Astrocyte (in vitro differentiated cells and primary cell): ENCODE results near the gene CISD1. TPM values are rescaled to one million over a fixed set of nuclear protein-coding genes. Genes with fewer than 3 reads are reported as not detected.
"Not testable (repeated sequence)": the region's sequence is repeated elsewhere in the genome, so short reads cannot be mapped to it uniquely, and the experiment has no call there.

Experiments used
- DNase-seq: peaks from one replicate; pipeline ENCODE4 v3.0.0-alpha.2; 2010; ENCODE audit warnings: low read depth
- FAIRE-seq: peaks from 2 replicates; lab custom pipeline; 2011; peaks lifted over from hg19 to GRCh38; lab: Jason Lieb, UNC
- H2AFZ ChIP-seq: 2 replicates; pipeline ENCODE4 v1.6.0; 2012; ENCODE audit warnings: low read depth, low read length, inconsistent platforms
- H3K27ac ChIP-seq: 2 replicates; pipeline ENCODE4 v1.5.1; 2011; ENCODE audit warnings: low read depth, low read length, inconsistent platforms
- H3K27me3 ChIP-seq: 2 replicates; pipeline ENCODE4 v1.6.0; 2011; ENCODE audit warnings: low read length, inconsistent platforms; ENCODE audit not compliant: insufficient read depth
- H3K36me3 ChIP-seq: 2 replicates; pipeline ENCODE4 v1.5.1; 2011; ENCODE audit warnings: low read length, inconsistent platforms; ENCODE audit not compliant: insufficient read depth
- H3K4me1 ChIP-seq: 2 replicates; pipeline ENCODE4 v1.5.1; 2011; ENCODE audit warnings: low read length, inconsistent platforms; ENCODE audit not compliant: insufficient read depth
- H3K4me2 ChIP-seq: 2 replicates; pipeline ENCODE4 v1.6.0; 2012; ENCODE audit warnings: low read length, inconsistent platforms
- H3K4me3 ChIP-seq: 2 replicates; pipeline ENCODE4 v1.5.1; 2011; ENCODE audit warnings: low read depth, mild to moderate bottlenecking, low read length, inconsistent platforms; ENCODE audit not compliant: insufficient read depth
- H3K79me2 ChIP-seq: 2 replicates; pipeline ENCODE4 v1.6.0; 2012; ENCODE audit warnings: mild to moderate bottlenecking, low read length, inconsistent platforms; ENCODE audit not compliant: insufficient read depth
- H3K9ac ChIP-seq: 2 replicates; pipeline ENCODE4 v1.6.0; 2012; ENCODE audit warnings: mild to moderate bottlenecking, low read length, inconsistent platforms
- H3K9me3 ChIP-seq: 2 replicates; pipeline ENCODE4 v1.5.1; 2012; ENCODE audit warnings: low read depth, mild to moderate bottlenecking, low read length, inconsistent platforms; ENCODE audit not compliant: insufficient read depth
- H4K20me1 ChIP-seq: 2 replicates; pipeline ENCODE4 v1.6.0; 2012; ENCODE audit warnings: low read length, inconsistent platforms; ENCODE audit not compliant: insufficient read depth
- H3K27ac Mint-ChIP-seq: one replicate; pipeline ENCODE4 v1.8.0; 2021; ENCODE audit warnings: mild to moderate bottlenecking, mixed read lengths; ENCODE audit not compliant: unreplicated experiment
- H3K27me3 Mint-ChIP-seq: one replicate; pipeline ENCODE4 v1.8.0; 2021; ENCODE audit warnings: low read depth, mixed read lengths; ENCODE audit not compliant: unreplicated experiment
- H3K36me3 Mint-ChIP-seq: one replicate; pipeline ENCODE4 v1.8.0; 2021; ENCODE audit warnings: low read depth, mixed read lengths; ENCODE audit not compliant: unreplicated experiment
- H3K4me1 Mint-ChIP-seq: one replicate; pipeline ENCODE4 v1.8.0; 2021; ENCODE audit warnings: low read depth, mixed read lengths; ENCODE audit not compliant: unreplicated experiment
- H3K4me3 Mint-ChIP-seq: one replicate; pipeline ENCODE4 v1.8.0; 2021; ENCODE audit warnings: mild to moderate bottlenecking, moderate library complexity, mixed read lengths; ENCODE audit not compliant: unreplicated experiment
- H3K9me3 Mint-ChIP-seq: one replicate; pipeline ENCODE4 v1.8.0; 2021; ENCODE audit warnings: mild to moderate bottlenecking, mixed read lengths; ENCODE audit not compliant: unreplicated experiment
- CTCF ChIP-seq: IDR thresholded peaks from 2 replicates; pipeline ENCODE4 v1.5.1; 2011; ENCODE audit warnings: low read depth, mild to moderate bottlenecking, inconsistent platforms, low read length, moderate library complexity; ENCODE audit not compliant: insufficient read depth
- EZH2 ChIP-seq: IDR thresholded peaks from 2 replicates; pipeline ENCODE4 v1.6.1; 2012; ENCODE audit warnings: mild to moderate bottlenecking, low read length, inconsistent platforms; ENCODE audit not compliant: insufficient read depth
- total RNA-seq: library from RNA; stranded (reverse); gene quantifications from 2 replicates; pipeline ENCODE4 v1.2.1, GENCODE V29; 2021

Gene CISD1
- total RNA-seq, 1 donor from 2014 or later, result 36.3 TPM

DNA sequence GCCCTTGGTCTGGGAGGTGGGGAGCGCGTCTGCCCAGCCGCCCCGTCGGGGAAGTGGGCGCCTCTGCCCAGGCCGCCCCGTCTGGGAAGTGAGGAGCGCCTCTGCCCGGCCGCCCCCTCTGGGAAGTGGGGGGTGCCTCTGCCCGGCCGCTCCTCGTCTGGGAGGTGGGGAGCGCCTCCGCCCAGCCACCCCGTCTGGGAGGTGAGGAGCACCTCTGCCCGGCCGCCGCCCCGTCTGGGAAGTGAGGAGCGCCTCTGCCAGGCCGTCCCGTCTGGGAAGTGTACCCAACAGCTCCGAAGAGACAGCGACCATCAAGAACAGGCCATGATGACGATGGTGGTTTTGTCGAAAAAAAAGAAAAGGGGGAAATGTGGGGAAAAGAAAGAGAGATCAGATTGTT, 24.7 kb upstream of the CISD1 start:
- not testable (repeated sequence) for H3K27ac Mint-ChIP-seq, DNase-seq, H3K4me2 ChIP-seq, H3K4me3 Mint-ChIP-seq, H3K27me3 ChIP-seq, H3K27me3 Mint-ChIP-seq, H3K9me3 ChIP-seq, H3K9ac ChIP-seq, H3K27ac ChIP-seq, H4K20me1 ChIP-seq, H2AFZ ChIP-seq, H3K36me3 ChIP-seq, FAIRE-seq, H3K9me3 Mint-ChIP-seq, H3K4me3 ChIP-seq
- peaks cover 21% of the 10 kb centered on the region for H3K4me1 Mint-ChIP-seq
- H3K36me3 Mint-ChIP-seq, result peaks cover 12% of the 10 kb centered on the region
- Histone ChIP-seq H3K4me1 (peaks cover 23% of the 10 kb centered on the region), H3K79me2 (peaks cover 13% of the 10 kb centered on the region)

GRCh38 chr10:58244666-58245065, 24.3 kb upstream of the CISD1 start:
- not testable (repeated sequence) for H3K9me3 Mint-ChIP-seq, FAIRE-seq, H3K27me3 ChIP-seq, H3K9me3 ChIP-seq, H3K4me2 ChIP-seq, H3K36me3 ChIP-seq, DNase-seq, H3K4me3 ChIP-seq, H4K20me1 ChIP-seq, H3K27ac ChIP-seq, H3K79me2 ChIP-seq, H3K27me3 Mint-ChIP-seq, H3K9ac ChIP-seq, H3K27ac Mint-ChIP-seq, H2AFZ ChIP-seq, H3K4me3 Mint-ChIP-seq
- peaks cover 18% of the 10 kb centered on the region for H3K4me1 ChIP-seq
- Mint-ChIP-seq H3K4me1 (peaks cover 18% of the 10 kb centered on the region), H3K36me3 (peaks cover 12% of the 10 kb centered on the region)

- no peak for TF ChIP-seq EZH2
- TF ChIP-seq CTCF, result no peak
- no peaks in the 10 kb centered on the region for H3K9me3 ChIP-seq
- no peak for FAIRE-seq
Measured at GRCh38 chr10:58253184-58253583, 15.8 kb upstream of the CISD1 start.

More at GRCh38 chr10:58253184-58253583, 15.8 kb upstream of the CISD1 start:
- H3K4me1 ChIP-seq, result no peaks in the 10 kb centered on the region
- no peak for DNase-seq
- H3K4me3 Mint-ChIP-seq, result no peak overlapping the region
- no peaks in the 10 kb centered on the region for H3K27me3 ChIP-seq
- H3K9me3 Mint-ChIP-seq, result peaks cover 11% of the 10 kb centered on the region
- no peak overlapping the region for H3K27ac ChIP-seq
- H3K27ac Mint-ChIP-seq, result no peak overlapping the region
- H3K79me2 ChIP-seq, result peaks cover 4% of the 10 kb centered on the region
- no peak overlapping the region for H3K4me3 ChIP-seq
- H3K27me3 Mint-ChIP-seq, result no peaks in the 10 kb centered on the region
- no peaks in the 10 kb centered on the region for H4K20me1 ChIP-seq
- H3K36me3 Mint-ChIP-seq, result peaks cover 22% of the 10 kb centered on the region
- no peaks in the 10 kb centered on the region for H3K36me3 ChIP-seq
- H2AFZ ChIP-seq, result no peak overlapping the region
- no peak overlapping the region for H3K9ac ChIP-seq
- H3K4me1 Mint-ChIP-seq, result peaks cover 7% of the 10 kb centered on the region
- H3K4me2 ChIP-seq, result no peak overlapping the region
